Gastroesophageal sphincter (tissue), 3 donors: ENCODE measurements around the gene ADAR.

Source experiments
- CTCF ChIP-seq, 4 experiments: fragments of 200-600 bp in 2 of 4; fragments of 450-650 bp in 2 of 4; sonication (generic) in 1 of 4; IDR thresholded peaks; one replicate each; pipeline ENCODE4 v1.5.1; 2017 to 2019; ENCODE audit warnings: antibody characterized with exemption in 4 of 4, mild to moderate bottlenecking in 2 of 4, moderate library complexity in 2 of 4
- EP300 ChIP-seq: sonication (generic); formaldehyde crosslinking; IDR thresholded peaks from one replicate; pipeline ENCODE4 v1.6.1; 2017; ENCODE audit warnings: antibody characterized with exemption, mild to moderate bottlenecking
- POLR2AphosphoS5 ChIP-seq: sonication (generic); formaldehyde crosslinking; IDR thresholded peaks from one replicate; pipeline ENCODE4 v1.6.1; 2017; ENCODE audit warnings: antibody characterized with exemption

- TF ChIP-seq CTCF (IDR thresholded peaks at IDR 0.05) (no peak), EP300 (no peak), POLR2AphosphoS5 (no peak)
These were observed 8.8 kb upstream of the ADAR start for GRCh38 chr1:154616659-154617345.
